Muscle layer of colon (tissue), 2 donors: ENCODE measurements around the gene PLEKHG1.

Experiments used
- H3K27ac ChIP-seq: one replicate; pipeline ENCODE4 v1.7.0; 2013; ENCODE audit warnings: low read depth, mild to moderate bottlenecking, low read length, moderate library complexity
- H3K27me3 ChIP-seq, 2 donors: one replicate each; pipeline ENCODE4 v1.7.0; 2013; ENCODE audit warnings: low read length in 2 of 2, mild to moderate bottlenecking in 2 of 2; ENCODE audit not compliant: insufficient read depth in 2 of 2, control insufficient read depth in 1 of 2
- H3K36me3 ChIP-seq: one replicate; pipeline ENCODE4 v1.7.0; 2013; ENCODE audit warnings: mild to moderate bottlenecking, low read length; ENCODE audit not compliant: insufficient read depth
- H3K4me1 ChIP-seq: one replicate; pipeline ENCODE4 v1.7.0; 2013; ENCODE audit warnings: mild to moderate bottlenecking, low read length; ENCODE audit not compliant: insufficient read depth
- H3K4me3 ChIP-seq, 2 donors: one replicate each; pipeline ENCODE4 v1.7.0; 2013; ENCODE audit warnings: low read length in 2 of 2, low read depth in 1 of 2, mild to moderate bottlenecking in 1 of 2, moderate library complexity in 1 of 2
- H3K9ac ChIP-seq: one replicate; pipeline ENCODE4 v1.7.0; 2013; ENCODE audit warnings: low read length
- H3K9me3 ChIP-seq: one replicate; pipeline ENCODE4 v1.7.0; 2013; ENCODE audit warnings: mild to moderate bottlenecking, low read length
- donor health status: abdominal sarcoma.
- donor health status: Adenocarcinoma of cecum.

Gene PLEKHG1

GRCh38 chr6:150599199-150600009 lies at the start of gene PLEKHG1:
TSS of gene PLEKHG1 (plus strand) at chr6:150599885. CDS start at chr6:150733682, 133,797 bp downstream.
- no peaks in the 10 kb centered on the region for H3K27me3 ChIP-seq
- H3K36me3 ChIP-seq: no peaks in the 10 kb centered on the region
- no peaks in the 10 kb centered on the region for H3K9me3 ChIP-seq
- peak within 1 kb of the TSS; percentile 58 to 79 for H3K4me3 ChIP-seq
- no peaks in the 10 kb centered on the region for H3K4me1 ChIP-seq
- peak within 1 kb of the TSS; percentile 91 for H3K27ac ChIP-seq
- no peak within 1 kb of the TSS for H3K9ac ChIP-seq

- H3K9me3 ChIP-seq: no peaks in the 10 kb centered on the region
- no peaks in the 10 kb centered on the region for H3K4me1 ChIP-seq
- H3K27me3 ChIP-seq: no peaks in the 10 kb centered on the region
- no peak overlapping the region for H3K4me3 ChIP-seq
- no peak overlapping the region for H3K9ac ChIP-seq
- H3K36me3 ChIP-seq: no peaks in the 10 kb centered on the region
- H3K27ac ChIP-seq: no peak overlapping the region
Observed at GRCh38 chr6:150550244-150550643, 49.4 kb upstream of the PLEKHG1 start.

- H3K9ac ChIP-seq: no peak overlapping the region
- H3K36me3 ChIP-seq: no peaks in the 10 kb centered on the region
- H3K27ac ChIP-seq: no peak overlapping the region
- no peaks in the 10 kb centered on the region for H3K9me3 ChIP-seq
- no peaks in the 10 kb centered on the region for H3K4me1 ChIP-seq
- H3K4me3 ChIP-seq: no peak overlapping the region
- no peaks in the 10 kb centered on the region for H3K27me3 ChIP-seq
Observed at GRCh38 chr6:150557043-150557599, 42.6 kb upstream of the PLEKHG1 start.

GRCh38 chr6:150560004-150560883 lies 39.4 kb upstream of the PLEKHG1 start:
- H3K27ac ChIP-seq: no peak overlapping the region
- no peaks in the 10 kb centered on the region for H3K36me3 ChIP-seq
- no peaks in the 10 kb centered on the region for H3K27me3 ChIP-seq
- no peaks in the 10 kb centered on the region for H3K9me3 ChIP-seq
- no peak overlapping the region for H3K4me3 ChIP-seq
- H3K4me1 ChIP-seq: no peaks in the 10 kb centered on the region
- no peak overlapping the region for H3K9ac ChIP-seq

- H3K27me3 ChIP-seq: no peaks in the 10 kb centered on the region
- no peaks in the 10 kb centered on the region for H3K9me3 ChIP-seq
- H3K4me3 ChIP-seq: no peak overlapping the region
- no peaks in the 10 kb centered on the region for H3K36me3 ChIP-seq
- no peaks in the 10 kb centered on the region for H3K4me1 ChIP-seq
- no peak overlapping the region for H3K27ac ChIP-seq
- no peak overlapping the region for H3K9ac ChIP-seq
Observed at GRCh38 chr6:150560884-150561219, 38.8 kb upstream of the PLEKHG1 start.

- Histone ChIP-seq H3K9me3 (no peaks in the 10 kb centered on the region), H3K27me3 (no peaks in the 10 kb centered on the region), H3K4me1 (no peaks in the 10 kb centered on the region), H3K9ac (no peak overlapping the region), H3K27ac (no peak overlapping the region), H3K36me3 (no peaks in the 10 kb centered on the region), H3K4me3 (no peak overlapping the region)
Observed at GRCh38 chr6:150565945-150566344, 33.7 kb upstream of the PLEKHG1 start.

- H3K27me3 ChIP-seq: no peaks in the 10 kb centered on the region
- no peaks in the 10 kb centered on the region for H3K36me3 ChIP-seq
- no peak overlapping the region for H3K27ac ChIP-seq
- no peak overlapping the region for H3K4me3 ChIP-seq
- H3K9me3 ChIP-seq: no peaks in the 10 kb centered on the region
- no peak overlapping the region for H3K9ac ChIP-seq
- H3K4me1 ChIP-seq: no peaks in the 10 kb centered on the region
Observed at GRCh38 chr6:150566486-150566885, 33.2 kb upstream of the PLEKHG1 start.

GRCh38 chr6:150567380-150567779 lies 32.3 kb upstream of the PLEKHG1 start:
- Histone ChIP-seq H3K4me1 (no peaks in the 10 kb centered on the region), H3K9me3 (no peaks in the 10 kb centered on the region), H3K27ac (no peak overlapping the region), H3K36me3 (no peaks in the 10 kb centered on the region), H3K9ac (no peak overlapping the region), H3K4me3 (no peak overlapping the region), H3K27me3 (no peaks in the 10 kb centered on the region)

- no peaks in the 10 kb centered on the region for H3K9me3 ChIP-seq
- no peak overlapping the region for H3K27ac ChIP-seq
- no peaks in the 10 kb centered on the region for H3K4me1 ChIP-seq
- no peak overlapping the region for H3K9ac ChIP-seq
- H3K4me3 ChIP-seq: no peak overlapping the region
- H3K27me3 ChIP-seq: no peaks in the 10 kb centered on the region
- no peaks in the 10 kb centered on the region for H3K36me3 ChIP-seq
Observed at GRCh38 chr6:150567823-150568383, 31.8 kb upstream of the PLEKHG1 start.

- Histone ChIP-seq H3K27me3 (no peaks in the 10 kb centered on the region), H3K36me3 (no peaks in the 10 kb centered on the region), H3K27ac (no peak overlapping the region), H3K9ac (no peak overlapping the region), H3K4me3 (no peak overlapping the region), H3K4me1 (no peaks in the 10 kb centered on the region), H3K9me3 (no peaks in the 10 kb centered on the region)
Observed at GRCh38 chr6:150568560-150568959, 31.1 kb upstream of the PLEKHG1 start.

- Histone ChIP-seq H3K9me3 (no peaks in the 10 kb centered on the region), H3K36me3 (no peaks in the 10 kb centered on the region), H3K9ac (no peak overlapping the region), H3K27ac (no peak overlapping the region), H3K4me1 (no peaks in the 10 kb centered on the region), H3K4me3 (no peak overlapping the region), H3K27me3 (no peaks in the 10 kb centered on the region)
Observed at GRCh38 chr6:150569161-150569560, 30.5 kb upstream of the PLEKHG1 start.
